Measurements from ENCODE around the gene SIAH3.

GRCh38 chr13:45808925-45809324 lies 42.6 kb downstream of the SIAH3 start:
- TF ChIP-seq CTCF (IDR thresholded peaks at IDR 0.05; ENCODE audit: poor library complexity, severe bottlenecking), result no peak
- TF ChIP-seq POLR2AphosphoS5 (IDR thresholded peaks at IDR 0.05), result no peak
- TF ChIP-seq RAD21 (conservative IDR thresholded peaks at IDR 0.05), result no peak

Data from neural cell (in vitro differentiated cells).